Measurements from ENCODE around the gene TMX3.

DNA sequence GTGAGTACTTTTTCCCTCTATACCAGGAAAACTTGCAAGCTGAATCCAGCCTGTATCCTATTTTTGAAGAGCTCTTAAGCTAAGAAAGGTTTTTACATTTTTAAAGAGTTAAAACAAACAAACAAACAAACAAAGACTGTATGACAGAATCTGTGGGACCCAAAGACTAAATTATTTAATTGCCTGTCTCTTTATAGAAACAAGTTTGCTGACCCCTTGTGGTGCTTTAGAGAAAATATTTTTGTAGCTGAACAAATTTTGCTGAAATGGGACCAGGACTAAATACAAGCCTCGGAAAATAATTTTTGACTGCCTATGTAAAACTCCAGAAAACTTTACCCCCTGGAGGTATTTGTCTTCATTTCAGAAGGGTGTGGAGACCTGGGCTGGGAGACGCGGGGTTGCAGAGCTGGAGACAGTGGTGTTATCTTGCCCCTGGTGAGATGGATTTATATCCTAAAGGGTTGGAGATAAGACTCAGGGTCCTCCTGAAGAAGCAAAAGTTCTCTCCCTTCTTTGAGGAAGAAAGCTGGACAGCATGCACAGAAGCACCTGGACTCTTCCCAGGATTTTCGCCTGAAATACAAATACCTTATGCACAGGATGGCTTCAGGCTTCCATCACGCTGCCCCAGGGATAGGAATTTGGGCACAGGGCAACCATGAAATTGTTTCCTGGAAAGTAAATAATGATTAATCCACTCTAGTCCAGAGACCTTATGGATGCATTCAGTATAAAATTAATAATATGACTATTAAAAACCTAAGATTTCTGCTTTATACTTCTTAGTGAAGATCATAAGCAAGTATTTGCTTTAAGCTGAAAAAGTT, 54.3 kb downstream of the TMX3 start:
- TF ChIP-seq CTCF (IDR thresholded peaks at IDR 0.05) = peak; percentile 46; the same call in 1 of the 2 replicates
- TF ChIP-seq REST (IDR thresholded peaks at IDR 0.05; ENCODE audit: insufficient read depth in 1 of 2, low read depth in 2 of 2, low read length in 1 of 2) = no peak
- no peak for TF ChIP-seq TCF7L2 (IDR thresholded peaks at IDR 0.05; ENCODE audit: low read depth, low read length)
- TF ChIP-seq SIN3A (IDR thresholded peaks at IDR 0.05; ENCODE audit: borderline replicate concordance, insufficient read depth, low read depth, low read length) = no peak

All from Panc1 (cell line).